ENCODE measurements around the gene MMP25.

Gene MMP25

DNA sequence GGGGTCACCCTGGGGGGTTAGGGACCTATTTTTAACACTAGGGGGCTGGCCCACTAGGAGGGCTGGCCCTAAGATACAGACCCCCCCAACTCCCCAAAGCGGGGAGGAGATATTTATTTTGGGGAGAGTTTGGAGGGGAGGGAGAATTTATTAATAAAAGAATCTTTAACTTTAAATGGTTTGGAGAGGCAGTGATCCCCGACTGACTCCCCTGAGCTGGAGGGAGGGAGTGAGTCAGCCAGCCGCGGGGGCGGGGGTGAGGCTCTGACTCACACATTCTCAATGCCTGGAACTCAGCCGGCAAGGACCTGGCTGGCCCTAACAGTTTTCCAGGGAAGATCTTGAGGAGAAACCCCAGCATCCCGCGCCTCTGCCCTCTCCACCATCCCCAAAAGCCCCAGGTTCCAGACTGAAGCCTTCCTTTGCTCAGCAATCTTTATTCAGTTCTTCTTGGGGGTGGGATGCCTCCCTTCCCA is 24.1 kb upstream of the MMP25 start:
- TF ChIP-seq RAD21 (IDR thresholded peaks at IDR 0.05; ENCODE audit: low read depth): no peak
- TF ChIP-seq NFIC (IDR thresholded peaks at IDR 0.05): peak; percentile 68
- no peak for TF ChIP-seq CREB1 (IDR thresholded peaks at IDR 0.05; ENCODE audit: low read depth)
- no peak for TF ChIP-seq USF1 (IDR thresholded peaks at IDR 0.05)
- peak; percentile 75 for TF ChIP-seq TCF12 (IDR thresholded peaks at IDR 0.05; ENCODE audit: low read depth)
- peak; percentile 95 for TF ChIP-seq EGR1 (IDR thresholded peaks at IDR 0.05)
- TF ChIP-seq CEBPB (IDR thresholded peaks at IDR 0.05): no peak
- TF ChIP-seq EP300 (IDR thresholded peaks at IDR 0.05; ENCODE audit: borderline replicate concordance): peak; percentile 85
- no peak for TF ChIP-seq ZBTB7A (IDR thresholded peaks at IDR 0.05; ENCODE audit: low read depth)
- TF ChIP-seq TAF1 (IDR thresholded peaks at IDR 0.05; ENCODE audit: low read depth): no peak; the same call in 1 of the 2 replicates
- TF ChIP-seq FOXM1 (IDR thresholded peaks at IDR 0.05; ENCODE audit: borderline replicate concordance, low read depth): no peak; the same call in 1 of the 2 replicates
- TF ChIP-seq, protein P1, sequence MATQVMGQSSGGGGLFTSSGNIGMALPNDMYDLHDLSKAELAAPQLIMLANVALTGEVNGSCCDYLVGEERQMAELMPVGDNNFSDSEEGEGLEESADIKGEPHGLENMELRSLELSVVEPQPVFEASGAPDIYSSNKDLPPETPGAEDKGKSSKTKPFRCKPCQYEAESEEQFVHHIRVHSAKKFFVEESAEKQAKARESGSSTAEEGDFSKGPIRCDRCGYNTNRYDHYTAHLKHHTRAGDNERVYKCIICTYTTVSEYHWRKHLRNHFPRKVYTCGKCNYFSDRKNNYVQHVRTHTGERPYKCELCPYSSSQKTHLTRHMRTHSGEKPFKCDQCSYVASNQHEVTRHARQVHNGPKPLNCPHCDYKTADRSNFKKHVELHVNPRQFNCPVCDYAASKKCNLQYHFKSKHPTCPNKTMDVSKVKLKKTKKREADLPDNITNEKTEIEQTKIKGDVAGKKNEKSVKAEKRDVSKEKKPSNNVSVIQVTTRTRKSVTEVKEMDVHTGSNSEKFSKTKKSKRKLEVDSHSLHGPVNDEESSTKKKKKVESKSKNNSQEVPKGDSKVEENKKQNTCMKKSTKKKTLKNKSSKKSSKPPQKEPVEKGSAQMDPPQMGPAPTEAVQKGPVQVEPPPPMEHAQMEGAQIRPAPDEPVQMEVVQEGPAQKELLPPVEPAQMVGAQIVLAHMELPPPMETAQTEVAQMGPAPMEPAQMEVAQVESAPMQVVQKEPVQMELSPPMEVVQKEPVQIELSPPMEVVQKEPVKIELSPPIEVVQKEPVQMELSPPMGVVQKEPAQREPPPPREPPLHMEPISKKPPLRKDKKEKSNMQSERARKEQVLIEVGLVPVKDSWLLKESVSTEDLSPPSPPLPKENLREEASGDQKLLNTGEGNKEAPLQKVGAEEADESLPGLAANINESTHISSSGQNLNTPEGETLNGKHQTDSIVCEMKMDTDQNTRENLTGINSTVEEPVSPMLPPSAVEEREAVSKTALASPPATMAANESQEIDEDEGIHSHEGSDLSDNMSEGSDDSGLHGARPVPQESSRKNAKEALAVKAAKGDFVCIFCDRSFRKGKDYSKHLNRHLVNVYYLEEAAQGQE (IDR thresholded peaks at IDR 0.05; ENCODE audit: low read depth): no peak
- peak; percentile 98 for TF ChIP-seq TEAD4 (IDR thresholded peaks at IDR 0.05)
- TF ChIP-seq YY1 (IDR thresholded peaks at IDR 0.05; ENCODE audit: low read depth): no peak
- TF ChIP-seq, protein P2, sequence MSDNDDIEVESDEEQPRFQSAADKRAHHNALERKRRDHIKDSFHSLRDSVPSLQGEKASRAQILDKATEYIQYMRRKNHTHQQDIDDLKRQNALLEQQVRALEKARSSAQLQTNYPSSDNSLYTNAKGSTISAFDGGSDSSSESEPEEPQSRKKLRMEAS (IDR thresholded peaks at IDR 0.05): no peak

GRCh38 chr16:3022684-3023414 is 23.5 kb upstream of the MMP25 start:
- TF ChIP-seq TCF12 (IDR thresholded peaks at IDR 0.05; ENCODE audit: low read depth) (0 out of 2 replicates have a peak, but pooled peaks have one; percentile 5), EP300 (IDR thresholded peaks at IDR 0.05; ENCODE audit: borderline replicate concordance) (no peak), YY1 (IDR thresholded peaks at IDR 0.05; ENCODE audit: low read depth) (peak; percentile 64)

GRCh38 chr16:3023415-3023668 is 23.0 kb upstream of the MMP25 start:
- TF ChIP-seq YY1 (IDR thresholded peaks at IDR 0.05; ENCODE audit: low read depth) (no peak), CREB1 (IDR thresholded peaks at IDR 0.05; ENCODE audit: low read depth) (0 out of 2 replicates have a peak, but pooled peaks have one; percentile 18), NFIC (IDR thresholded peaks at IDR 0.05) (peak; percentile 77), EP300 (IDR thresholded peaks at IDR 0.05; ENCODE audit: borderline replicate concordance) (no peak; the same call in 1 of the 2 replicates)

- TF ChIP-seq CREB1 (IDR thresholded peaks at IDR 0.05; ENCODE audit: low read depth) (peak; percentile 79), TCF12 (IDR thresholded peaks at IDR 0.05; ENCODE audit: low read depth) (peak; percentile 78), ZBTB7A (IDR thresholded peaks at IDR 0.05; ENCODE audit: low read depth) (peak; percentile 95), NFIC (IDR thresholded peaks at IDR 0.05) (no peak; the same call in 1 of the 2 replicates), USF1 (IDR thresholded peaks at IDR 0.05) (peak; percentile 97), EP300 (IDR thresholded peaks at IDR 0.05; ENCODE audit: borderline replicate concordance) (peak; percentile 59; the same call in 1 of the 2 replicates), TAF1 (IDR thresholded peaks at IDR 0.05; ENCODE audit: low read depth) (peak; percentile 48; the same call in 1 of the 2 replicates), CEBPB (IDR thresholded peaks at IDR 0.05) (peak; percentile 22; the same call in 1 of the 2 replicates), FOXM1 (IDR thresholded peaks at IDR 0.05; ENCODE audit: borderline replicate concordance, low read depth) (peak; percentile 33; the same call in 1 of the 2 replicates), RAD21 (IDR thresholded peaks at IDR 0.05; ENCODE audit: low read depth) (no peak), TEAD4 (IDR thresholded peaks at IDR 0.05) (peak; percentile 4), YY1 (IDR thresholded peaks at IDR 0.05; ENCODE audit: low read depth) (0 out of 2 replicates have a peak, but pooled peaks have one; percentile 9), EGR1 (IDR thresholded peaks at IDR 0.05) (no peak; the same call in 1 of the 2 replicates)
- TF ChIP-seq, protein P2 (IDR thresholded peaks at IDR 0.05): peak; percentile 94
- TF ChIP-seq, protein P1 (IDR thresholded peaks at IDR 0.05; ENCODE audit: low read depth): 0 out of 2 replicates have a peak, but pooled peaks have one; percentile 10
These were observed 22.5 kb upstream of the MMP25 start, which contains the start of the genes HCFC1R1 and THOC6 for GRCh38 chr16:3023669-3024478. HCFC1R1 (minus strand) TSS chr16:3023942; CDS start chr16:3023941, 1 bp downstream. THOC6 (plus strand) TSS chr16:3024035; CDS start chr16:3024327, 292 bp downstream.
